T-cell (primary cell): ENCODE measurements around the gene ENOPH1. TPM values are rescaled to one million over a fixed set of nuclear protein-coding genes. Genes with fewer than 3 reads are reported as not detected.
"Not testable (repeated sequence)": the region's sequence is repeated elsewhere in the genome, so short reads cannot be mapped to it uniquely, and the experiment has no call there.

Source experiments
- ATAC-seq, 4 experiments: fragments of 200-7000 bp in 3 of 4; fragments of 150-1000 bp in 1 of 4; cut with Tn5 transposase; replicated peaks in 1 of 4; 1 replicate in 3 of 4; 2 replicates in 1 of 4; pipeline ENCODE4 v1.10.0; 2021; ENCODE audit warnings: moderate library complexity in 3 of 4, mild to moderate bottlenecking in 2 of 4, moderate number of reproducible peaks in 1 of 4
- CTCF ChIA-PET, 2 donors: fragments of 300-600 bp; sonication (Branson Sonifier 250); formaldehyde crosslinking; loops; one replicate each; lab custom pipeline; 2022; ENCODE audit warnings: antibody characterized with exemption in 2 of 2; lab: Charles Lee
- POLR2A ChIA-PET, 2 donors: fragments of 300-600 bp; sonication (Branson Sonifier 250); formaldehyde crosslinking; loops; one replicate each; lab custom pipeline; 2022; ENCODE audit warnings: antibody characterized with exemption in 2 of 2; lab: Charles Lee
- DNase-seq, 35 experiments: peaks; one replicate each; pipeline versions ENCODE4 v3.0.0 to v3.0.0-alpha.2; 2013 to 2023
- H3K27ac ChIP-seq: one replicate; pipeline ENCODE4 v1.5.1; 2013; ENCODE audit warnings: low read length
- H3K27me3 ChIP-seq, 2 experiments: replicated peaks in 1 of 2; 1 replicate in 1 of 2; 2 replicates in 1 of 2; pipeline versions ENCODE4 v1.6.1 to v1.7.0; 2013; ENCODE audit warnings: low read length in 1 of 2, mixed read lengths in 1 of 2; ENCODE audit not compliant: control insufficient read depth in 2 of 2, insufficient read depth in 2 of 2; ENCODE audit errors: extremely low read depth in 1 of 2
- H3K36me3 ChIP-seq, 2 donors: 1 replicate in 1 of 2; 2 replicates in 1 of 2; pipeline versions ENCODE4 v1.6.1 to v1.7.0; 2013; ENCODE audit warnings: low read length in 1 of 2; ENCODE audit not compliant: control insufficient read depth in 2 of 2, insufficient read depth in 1 of 2; ENCODE audit errors: extremely low read depth in 1 of 2
- H3K4me1 ChIP-seq, 2 experiments: 1 replicate in 1 of 2; 2 replicates in 1 of 2; pipeline versions ENCODE4 v1.6.1 to v1.7.0; 2013; ENCODE audit warnings: low read length in 2 of 2, mixed read lengths in 1 of 2; ENCODE audit not compliant: insufficient read depth in 2 of 2, control insufficient read depth in 1 of 2; ENCODE audit errors: extremely low read depth in 1 of 2
- H3K4me3 ChIP-seq, 2 donors: 1 replicate in 1 of 2; 2 replicates in 1 of 2; pipeline versions ENCODE4 v1.5.1 to v1.7.0; 2013; ENCODE audit warnings: mild to moderate bottlenecking in 2 of 2, low read length in 1 of 2, moderate library complexity in 1 of 2; ENCODE audit not compliant: control insufficient read depth in 1 of 2; ENCODE audit errors: extremely low read depth in 1 of 2
- H3K9me3 ChIP-seq: 2 replicates; pipeline ENCODE4 v1.7.0; 2013
- H3K27ac Mint-ChIP-seq, 2 donors: one replicate each; pipeline ENCODE4 v1.8.0; 2020 to 2021; ENCODE audit warnings: mild to moderate bottlenecking in 2 of 2, mixed read lengths in 2 of 2
- H3K27me3 Mint-ChIP-seq, 2 donors: one replicate each; pipeline ENCODE4 v1.8.0; 2021 to 2022; ENCODE audit warnings: mixed read lengths in 2 of 2
- H3K36me3 Mint-ChIP-seq: one replicate; pipeline ENCODE4 v1.8.0; 2021; ENCODE audit warnings: mixed read lengths
- H3K4me1 Mint-ChIP-seq, 3 donors: one replicate each; pipeline ENCODE4 v1.8.0; 2020 to 2022; ENCODE audit warnings: mixed read lengths in 3 of 3, mild to moderate bottlenecking in 1 of 3
- H3K4me3 Mint-ChIP-seq, 3 donors: one replicate each; pipeline ENCODE4 v1.8.0; 2020 to 2022; ENCODE audit warnings: mild to moderate bottlenecking in 3 of 3, mixed read lengths in 3 of 3, moderate library complexity in 3 of 3
- H3K9me3 Mint-ChIP-seq, 3 donors: one replicate each; pipeline ENCODE4 v1.8.0; 2020 to 2022; ENCODE audit warnings: mixed read lengths in 3 of 3
- WGBS: methylation state at CpG from one replicate; pipeline ENCODE4 v1.1.5; 2013; ENCODE audit warnings: missing lambda C conversion rate; ENCODE audit not compliant: insufficient coverage; 5-methylcytosine and 5-hydroxymethylcytosine counted together
- total RNA-seq, 35 experiments: library from RNA in 6 of 35; stranded (reverse) in 6 of 35; fragments of 120-200 nt in 1 of 35; gene quantifications; one replicate each; pipeline versions ENCODE4 v1.2.1 to v1.2.4 and lab custom pipeline; 2013 to 2026

Gene ENOPH1
- total RNA-seq, 5 donors from 2014 or later (not counting 1 experiment from before 2014, with no cell fraction given) = 21.8 to 29.4 (median 25.9) TPM

DNA sequence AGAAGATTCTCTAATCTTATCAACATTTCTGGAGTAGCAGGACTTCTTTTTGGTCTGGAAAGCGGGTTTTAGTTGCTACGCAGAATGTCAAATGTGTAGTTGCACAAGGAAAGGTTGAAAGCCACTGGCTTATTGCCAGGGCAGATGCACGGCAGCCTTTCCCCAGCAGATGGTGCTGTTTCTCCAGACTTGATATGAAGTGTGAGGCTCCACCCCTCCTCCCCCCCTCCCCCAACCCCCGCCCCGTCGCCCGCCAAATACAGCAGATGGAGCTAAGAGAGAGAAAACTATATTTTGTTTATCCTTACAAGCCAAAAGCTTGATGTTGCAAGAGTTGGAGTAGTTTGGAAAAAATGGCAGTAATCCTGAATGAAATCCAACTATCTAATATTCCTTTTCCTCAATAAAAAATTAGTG, 32.0 kb downstream of the ENOPH1 start:
- no peaks in the 10 kb centered on the region for H3K9me3 ChIP-seq
- H3K4me3 Mint-ChIP-seq = no peak overlapping the region
- H3K27ac ChIP-seq = no peak overlapping the region
- H3K27ac Mint-ChIP-seq = no peak overlapping the region
- no peaks in the 10 kb centered on the region for H3K27me3 ChIP-seq
- no peaks in the 10 kb centered on the region for H3K9me3 Mint-ChIP-seq
- no peaks in the 10 kb centered on the region for H3K4me1 ChIP-seq
- peaks cover 24% of the 10 kb centered on the region for H3K36me3 Mint-ChIP-seq
- ChIA-PET POLR2A (interaction anchor here (0.6 kb wide), 3 partner anchors 33 to 992 kb away, joined by 3 to 5 read pairs (median 3); no protein-coding TSS in a partner anchor), CTCF (interaction anchor here (0.5 to 2.0 kb wide), 38 partner anchors 8 to 1137 kb away, joined by 3 to 8 read pairs (median 4); partner anchors contain the start of gene COPS4 (in 1 of the 2))
- H3K36me3 ChIP-seq = peaks cover 0 to 31% of the 10 kb centered on the region in 2 donors
- no peak overlapping the region for H3K4me3 ChIP-seq
- no peaks in the 10 kb centered on the region for H3K27me3 Mint-ChIP-seq
- peak; percentile 53 to 90 (median 79) for DNase-seq
- H3K4me1 Mint-ChIP-seq = no peaks in the 10 kb centered on the region
- WGBS = no CpG with 5 or more reads among the region's 7 CpGs
- ATAC-seq = peak; percentile 82 to 95 (median 88)

DNA sequence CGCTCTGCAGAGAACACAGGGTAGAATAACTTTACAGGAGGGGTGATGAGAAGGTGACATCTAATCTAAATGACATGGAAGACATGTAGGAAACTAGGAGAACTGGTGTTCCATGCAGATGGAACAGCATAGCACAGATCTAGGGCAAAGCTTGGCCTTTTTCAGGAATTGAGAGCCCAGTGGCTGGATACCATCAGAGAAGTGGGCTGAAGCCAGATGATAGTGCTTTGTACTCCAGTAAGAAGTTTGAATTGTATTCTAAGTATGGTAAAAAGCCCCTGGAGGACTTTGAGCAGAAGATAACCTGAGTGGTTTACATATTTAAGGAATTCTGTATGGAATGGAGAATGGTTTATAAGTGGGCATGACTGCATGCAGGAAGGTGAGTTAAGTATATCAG, 32.8 kb downstream of the ENOPH1 start:
- ATAC-seq (no peak), DNase-seq (no peak)
- Mint-ChIP-seq H3K9me3 (no peaks in the 10 kb centered on the region), H3K27me3 (no peaks in the 10 kb centered on the region), H3K36me3 (peaks cover 26% of the 10 kb centered on the region), H3K4me3 (no peak overlapping the region), H3K4me1 (no peaks in the 10 kb centered on the region), H3K27ac (no peak overlapping the region)
- ChIA-PET CTCF (interaction anchor here in 1 of 2 donors (0.7 to 1.6 kb wide), 2 partner anchors 34 to 103 kb away, joined by 3 to 8 read pairs; no protein-coding TSS in a partner anchor), POLR2A (no interaction called here)
- H3K4me1 ChIP-seq = no peaks in the 10 kb centered on the region
- H3K27ac ChIP-seq = no peak overlapping the region
- no peaks in the 10 kb centered on the region for H3K9me3 ChIP-seq
- H3K27me3 ChIP-seq = no peaks in the 10 kb centered on the region
- 100% methylated on average over 1 of the region's 1 CpG for WGBS
- H3K4me3 ChIP-seq = no peak overlapping the region
- peaks cover 0 to 27% of the 10 kb centered on the region in 2 donors for H3K36me3 ChIP-seq

DNA sequence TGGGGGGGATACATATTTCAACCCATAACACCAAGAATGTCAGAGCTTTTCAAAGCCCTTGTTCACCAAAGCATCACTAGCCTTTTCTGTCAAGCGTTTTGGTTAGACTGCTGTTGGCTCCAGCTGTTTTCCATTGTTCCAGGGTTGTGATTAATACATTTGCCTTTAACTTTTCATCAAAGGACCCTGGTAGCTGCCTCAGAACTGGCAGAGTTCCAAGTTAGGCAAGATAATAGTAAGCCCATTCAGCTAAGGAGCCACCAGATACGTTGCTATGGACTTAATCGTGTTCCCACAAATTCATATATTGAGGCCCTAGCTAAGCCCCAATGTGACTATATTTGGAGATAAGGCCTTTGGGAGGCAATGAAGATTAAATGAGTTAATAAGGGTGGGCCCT, 37.1 kb downstream of the ENOPH1 start:
- Histone ChIP-seq H3K27me3 (no peaks in the 10 kb centered on the region), H3K27ac (no peak overlapping the region), H3K36me3 (peaks cover 0 to 4% of the 10 kb centered on the region in 2 donors), H3K4me1 (no peaks in the 10 kb centered on the region), H3K4me3 (no peak overlapping the region), H3K9me3 (no peaks in the 10 kb centered on the region)
- no peaks in the 10 kb centered on the region for H3K4me1 Mint-ChIP-seq
- DNase-seq (no peak), ATAC-seq (no peak)
- H3K27me3 Mint-ChIP-seq = no peaks in the 10 kb centered on the region
- no peak overlapping the region for H3K4me3 Mint-ChIP-seq
- ChIA-PET POLR2A (interaction anchor here in 1 of 2 donors (0.7 kb wide), 1 partner anchor 1016 kb away, joined by 4 read pairs; no protein-coding TSS in a partner anchor), CTCF (interaction anchor here (0.6 kb wide), 2 partner anchors 96 to 387 kb away, joined by 3 to 5 read pairs; no protein-coding TSS in a partner anchor)
- H3K27ac Mint-ChIP-seq = no peak overlapping the region
- no CpG with 5 or more reads among the region's 3 CpGs for WGBS
- no peaks in the 10 kb centered on the region for H3K9me3 Mint-ChIP-seq
- H3K36me3 Mint-ChIP-seq = peaks cover 16% of the 10 kb centered on the region

DNA sequence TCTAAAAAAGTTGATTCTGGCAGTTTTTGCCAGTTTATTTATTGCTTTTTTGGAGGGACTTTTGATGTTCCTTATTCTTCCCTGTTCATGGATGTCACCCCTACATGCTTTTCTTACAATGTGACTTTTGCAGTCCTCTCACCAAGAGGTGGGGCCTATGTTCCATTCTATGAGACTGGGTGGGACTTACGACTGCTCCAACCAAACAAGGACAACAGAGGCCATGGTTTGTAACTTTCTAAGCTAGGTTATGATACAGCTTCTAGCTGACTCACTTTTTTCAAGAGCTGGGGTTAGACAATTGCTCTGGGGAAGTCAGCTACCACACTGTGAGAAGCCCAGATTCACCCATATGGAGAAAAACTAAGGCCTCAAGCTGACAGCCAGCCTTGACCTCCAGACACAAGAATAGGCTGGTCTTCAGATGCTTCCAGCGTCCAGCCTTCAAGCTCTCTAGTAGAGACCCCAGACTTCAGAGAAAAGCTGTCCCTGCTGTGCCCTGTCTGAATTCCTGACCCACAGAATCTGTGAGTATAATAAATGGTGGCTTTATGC, 39.5 kb downstream of the ENOPH1 start:
- ChIA-PET CTCF (no interaction called here), POLR2A (no interaction called here)
- no peaks in the 10 kb centered on the region for H3K27me3 ChIP-seq
- ATAC-seq = no peak
- H3K4me3 ChIP-seq = no peak overlapping the region
- peak overlapping the region in 1 of 2 donors; percentile 48 for H3K27ac Mint-ChIP-seq
- DNase-seq = no peak
- H3K4me3 Mint-ChIP-seq = no peak overlapping the region
- H3K9me3 ChIP-seq = no peaks in the 10 kb centered on the region
- H3K27me3 Mint-ChIP-seq = no peaks in the 10 kb centered on the region
- H3K4me1 ChIP-seq = no peaks in the 10 kb centered on the region
- H3K4me1 Mint-ChIP-seq = no peaks in the 10 kb centered on the region
- peaks cover 10% of the 10 kb centered on the region for H3K36me3 Mint-ChIP-seq
- H3K9me3 Mint-ChIP-seq = no peaks in the 10 kb centered on the region
- WGBS = 87% methylated on average over 2 of the region's 2 CpGs
- peaks cover 0 to 4% of the 10 kb centered on the region in 2 donors for H3K36me3 ChIP-seq
- no peak overlapping the region for H3K27ac ChIP-seq

DNA sequence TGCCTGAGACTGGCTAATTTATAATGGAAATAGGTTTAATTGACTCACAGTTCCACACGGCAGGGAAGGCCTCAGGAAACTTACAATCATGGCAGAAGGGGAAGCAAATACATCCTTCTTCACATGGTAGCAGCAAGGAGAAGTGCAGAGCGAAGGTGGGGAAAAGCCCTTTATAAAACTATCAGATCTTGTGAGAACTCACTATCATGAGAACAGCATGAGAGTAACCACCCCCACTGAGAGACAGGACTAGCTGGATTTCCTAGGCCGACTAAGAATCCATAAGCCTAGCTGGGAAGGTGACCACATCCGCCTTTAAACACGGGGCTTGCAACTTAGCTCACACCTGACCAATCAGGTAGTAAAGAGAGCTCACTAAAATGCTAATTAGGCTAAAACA, 42.7 kb downstream of the ENOPH1 start:
- CTCF ChIA-PET, H3K27ac ChIP-seq, H3K36me3 Mint-ChIP-seq, H3K9me3 ChIP-seq, H3K36me3 ChIP-seq, ATAC-seq, H3K9me3 Mint-ChIP-seq, H3K4me1 ChIP-seq, H3K27me3 ChIP-seq, DNase-seq, H3K4me3 Mint-ChIP-seq, H3K27ac Mint-ChIP-seq, H3K4me1 Mint-ChIP-seq, H3K4me3 ChIP-seq, H3K27me3 Mint-ChIP-seq: not testable (repeated sequence)
- POLR2A ChIA-PET = interaction anchor here in 1 of 2 donors (0.6 kb wide), 1 partner anchor 623 kb away, joined by 4 read pairs; no protein-coding TSS in a partner anchor
- WGBS = no CpG with 5 or more reads among the region's 5 CpGs

DNA sequence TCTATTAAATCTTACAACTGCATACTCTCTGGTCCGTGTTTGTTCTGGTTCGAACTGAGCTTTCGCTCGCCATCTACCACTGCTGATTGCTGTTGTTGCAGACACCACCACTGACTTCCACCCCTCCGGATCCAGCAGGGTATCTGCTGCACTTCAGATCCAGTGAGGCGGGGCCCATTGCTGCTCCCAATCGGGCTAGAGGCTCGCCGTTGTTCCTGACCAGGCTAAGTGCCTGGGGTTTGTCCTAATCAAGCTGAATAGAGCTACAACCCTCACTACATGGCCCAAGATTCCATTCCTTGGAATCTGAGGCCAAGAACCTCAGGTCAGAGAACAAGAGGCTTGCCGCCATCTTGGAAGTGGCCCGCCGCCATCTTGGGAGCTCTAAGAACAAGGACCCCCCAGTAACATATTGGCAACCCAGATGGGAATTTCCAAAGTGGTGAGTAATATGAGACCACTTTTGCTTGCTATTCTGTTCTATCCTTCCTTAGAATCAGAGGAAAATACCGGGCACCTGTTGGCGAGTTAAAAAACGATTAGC, 43.3 kb downstream of the ENOPH1 start:
- peaks cover 3% of the 10 kb centered on the region for H3K36me3 Mint-ChIP-seq
- Histone ChIP-seq H3K9me3 (no peaks in the 10 kb centered on the region), H3K27ac (no peak overlapping the region), H3K4me3 (no peak overlapping the region), H3K36me3 (no peaks in the 10 kb centered on the region), H3K4me1 (no peaks in the 10 kb centered on the region), H3K27me3 (no peaks in the 10 kb centered on the region)
- CTCF ChIA-PET = interaction anchor here in 1 of 2 donors (0.6 kb wide), 1 partner anchor 11 kb away, joined by 4 read pairs; no protein-coding TSS in a partner anchor
- H3K9me3 Mint-ChIP-seq = no peaks in the 10 kb centered on the region
- no peak overlapping the region for H3K4me3 Mint-ChIP-seq
- 94% methylated on average over 6 of the region's 15 CpGs for WGBS
- no peaks in the 10 kb centered on the region for H3K4me1 Mint-ChIP-seq
- ATAC-seq (no peak), DNase-seq (no peak)
- no peak overlapping the region for H3K27ac Mint-ChIP-seq
- no peaks in the 10 kb centered on the region for H3K27me3 Mint-ChIP-seq
- POLR2A ChIA-PET = interaction anchor here in 1 of 2 donors (0.6 kb wide), 1 partner anchor 622 kb away, joined by 4 read pairs; no protein-coding TSS in a partner anchor
